ENCODE results near the gene STARD13.

Gene STARD13

DNA sequence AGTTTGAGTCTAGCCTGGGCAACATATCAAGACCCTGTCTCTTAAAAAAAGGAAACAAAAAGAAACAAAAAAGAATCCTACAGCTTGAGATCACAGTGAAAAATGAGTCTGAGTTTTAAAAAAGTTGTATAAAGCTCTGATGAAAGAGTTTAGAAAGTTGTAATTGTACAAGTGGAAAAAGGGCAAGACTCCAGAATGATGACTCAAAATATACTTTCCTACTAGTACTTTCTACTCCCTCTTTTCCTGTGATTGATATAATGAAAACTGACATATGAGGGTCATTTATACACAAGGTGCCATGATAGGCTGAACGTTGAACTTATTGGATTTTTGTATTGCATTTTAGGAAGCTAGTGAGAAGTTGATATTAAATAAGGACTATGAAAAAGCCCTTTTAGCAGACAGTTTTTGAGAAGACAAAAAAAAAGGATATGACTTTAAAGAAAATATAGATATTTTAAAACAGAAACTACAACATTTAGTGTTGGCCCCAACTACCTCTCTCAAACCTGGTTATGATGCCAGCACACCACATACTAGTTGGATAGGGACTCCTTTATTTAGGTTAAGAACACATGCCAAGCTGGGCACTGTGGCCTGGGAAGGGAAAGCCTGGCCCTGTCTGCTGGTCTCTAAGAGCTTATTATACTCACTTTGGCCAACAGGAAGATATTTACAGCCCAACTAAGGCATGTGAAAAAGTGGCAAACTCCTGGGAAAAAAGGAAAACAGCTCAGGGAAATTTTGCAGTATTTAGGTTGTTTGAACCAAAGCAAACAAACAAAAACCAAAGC, 152.7 kb downstream of the STARD13 start:
- DNase-seq = no peak

DNA sequence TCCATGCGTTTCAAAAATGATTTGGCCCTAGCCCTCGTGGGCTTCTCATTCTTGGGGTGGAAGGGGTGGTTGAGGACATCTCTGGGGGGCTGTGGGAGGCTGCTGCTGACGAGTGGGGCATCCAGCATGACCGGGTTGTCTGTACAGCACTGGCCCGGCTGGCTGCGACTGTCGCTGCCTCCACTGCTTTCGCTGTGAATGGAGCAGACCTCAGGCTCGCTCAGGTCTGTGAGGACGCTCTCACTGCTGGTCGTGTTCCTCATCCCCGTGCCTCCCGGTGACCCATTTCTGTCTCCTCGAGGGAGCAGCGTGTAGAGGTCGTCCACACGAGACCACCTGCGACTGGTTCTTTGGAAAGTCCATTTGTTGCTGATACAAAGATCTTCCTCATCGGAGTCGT, 155.7 kb downstream of the STARD13 start:
- no peak for DNase-seq

DNA sequence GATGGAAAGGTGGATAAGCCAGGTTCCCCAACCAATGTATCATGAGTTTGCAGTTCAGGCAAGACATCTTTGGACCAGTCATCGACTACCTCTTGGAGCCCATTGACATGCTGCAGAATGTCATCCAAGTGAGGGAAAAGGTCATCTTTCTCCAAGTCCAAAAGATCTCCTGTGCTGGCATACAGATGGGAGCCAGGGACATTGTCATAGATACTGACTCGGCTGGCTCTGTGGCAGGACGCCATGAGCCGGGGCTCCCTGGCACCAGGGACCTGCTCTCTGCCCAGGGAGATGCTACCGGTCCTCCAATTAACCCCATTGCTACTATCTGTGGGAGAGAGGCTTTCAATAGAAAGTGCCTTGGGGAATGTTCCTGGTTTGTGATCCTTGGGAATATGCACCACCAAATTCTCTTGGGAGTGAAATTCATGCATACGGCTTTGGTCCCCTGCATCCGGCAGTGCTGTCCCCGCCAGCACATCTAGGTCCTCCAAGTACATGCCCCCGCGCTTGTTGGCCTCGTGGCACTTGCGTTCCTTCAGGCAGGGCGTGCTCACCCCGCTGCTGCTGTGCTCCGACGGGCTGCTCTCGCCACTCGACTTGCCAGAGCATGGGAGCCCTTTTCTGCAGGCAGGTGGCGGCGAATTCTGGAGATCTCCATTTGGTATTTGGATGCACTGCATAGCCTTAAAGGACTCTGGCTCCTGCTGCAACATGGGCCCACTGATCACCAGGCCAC, 156.3 kb downstream of the STARD13 start:
- DNase-seq = no peak

DNA sequence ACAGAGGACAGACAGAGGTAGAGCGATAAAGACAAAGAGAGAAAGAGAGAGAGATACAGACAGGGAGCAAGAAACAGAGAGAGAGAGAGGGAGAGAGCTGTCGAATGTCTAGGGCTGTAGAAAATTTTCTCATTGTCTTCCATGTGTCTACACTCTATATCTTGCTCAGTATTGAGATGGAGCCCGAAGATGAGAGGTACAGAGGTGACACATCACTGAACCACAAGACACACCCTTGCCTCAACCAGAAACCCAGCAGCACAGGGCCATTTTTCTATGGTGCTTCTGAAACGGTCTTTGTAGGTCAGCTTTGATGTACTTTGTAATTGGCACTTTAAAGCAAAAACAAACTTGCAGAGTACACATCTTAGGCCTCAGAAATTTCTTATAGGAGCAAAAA, 157.4 kb downstream of the STARD13 start:
- DNase-seq = no peak

DNA sequence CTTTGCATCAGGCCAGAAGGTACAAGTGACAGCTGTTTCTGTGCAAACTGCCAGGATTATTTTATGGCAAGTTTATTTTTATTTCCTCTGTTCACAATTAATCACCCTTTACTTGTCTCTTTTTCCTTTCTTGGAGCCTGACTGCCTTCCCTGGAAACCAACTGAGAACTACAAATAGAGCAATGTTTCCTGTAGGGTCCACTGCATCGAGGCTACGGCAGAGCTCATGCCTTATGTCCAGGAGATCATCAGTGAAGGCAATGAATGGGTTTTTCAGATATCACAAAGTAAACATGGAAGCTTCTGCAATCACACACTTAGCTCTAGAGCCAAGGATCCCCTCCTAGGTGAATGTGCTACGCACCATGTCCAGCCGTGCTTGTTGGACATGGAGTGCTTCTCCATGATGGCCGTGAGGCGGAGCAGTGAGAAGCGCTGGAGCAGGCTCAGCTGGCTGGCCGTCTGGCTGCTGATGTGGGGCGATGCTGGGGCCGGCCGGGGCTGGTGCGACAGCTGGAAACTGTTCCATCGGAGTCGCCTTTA, 158.5 kb downstream of the STARD13 start:
- DNase-seq = no peak

DNA sequence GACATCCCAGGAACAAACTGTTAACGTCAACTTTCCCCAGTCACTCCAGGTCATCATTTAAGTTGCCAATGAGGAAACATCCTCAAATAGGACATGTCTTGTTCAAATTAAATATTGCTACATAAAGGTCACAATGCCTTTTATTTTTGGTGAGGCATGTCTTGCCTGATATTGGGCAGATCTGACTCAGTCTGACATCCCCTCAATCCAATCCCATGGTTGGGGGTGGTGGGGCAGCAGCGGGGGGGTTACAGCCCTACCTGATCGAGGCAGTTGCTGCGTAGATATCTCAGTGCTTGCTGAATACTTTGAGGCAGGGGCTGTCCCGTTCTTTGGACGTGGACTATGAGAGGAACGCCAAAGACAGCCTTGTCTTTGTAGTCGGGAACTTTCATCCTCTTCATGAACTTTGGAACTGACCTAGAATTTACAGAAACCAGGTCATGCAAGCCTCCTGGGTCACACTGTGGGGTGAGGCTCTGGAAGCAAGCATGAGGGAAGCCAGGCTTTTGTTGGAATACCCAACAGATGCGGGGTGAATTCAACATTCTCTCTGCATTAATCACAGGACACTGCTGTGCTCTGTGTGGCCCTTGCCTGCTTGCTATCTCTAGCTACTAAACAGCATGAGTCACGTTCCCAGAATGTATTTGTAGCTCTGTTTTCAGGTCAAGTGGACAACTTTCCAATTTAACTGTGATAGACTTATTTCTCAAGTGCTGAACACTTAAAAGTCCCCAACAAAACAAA, 159.6 kb downstream of the STARD13 start:
- no peak for DNase-seq

DNA sequence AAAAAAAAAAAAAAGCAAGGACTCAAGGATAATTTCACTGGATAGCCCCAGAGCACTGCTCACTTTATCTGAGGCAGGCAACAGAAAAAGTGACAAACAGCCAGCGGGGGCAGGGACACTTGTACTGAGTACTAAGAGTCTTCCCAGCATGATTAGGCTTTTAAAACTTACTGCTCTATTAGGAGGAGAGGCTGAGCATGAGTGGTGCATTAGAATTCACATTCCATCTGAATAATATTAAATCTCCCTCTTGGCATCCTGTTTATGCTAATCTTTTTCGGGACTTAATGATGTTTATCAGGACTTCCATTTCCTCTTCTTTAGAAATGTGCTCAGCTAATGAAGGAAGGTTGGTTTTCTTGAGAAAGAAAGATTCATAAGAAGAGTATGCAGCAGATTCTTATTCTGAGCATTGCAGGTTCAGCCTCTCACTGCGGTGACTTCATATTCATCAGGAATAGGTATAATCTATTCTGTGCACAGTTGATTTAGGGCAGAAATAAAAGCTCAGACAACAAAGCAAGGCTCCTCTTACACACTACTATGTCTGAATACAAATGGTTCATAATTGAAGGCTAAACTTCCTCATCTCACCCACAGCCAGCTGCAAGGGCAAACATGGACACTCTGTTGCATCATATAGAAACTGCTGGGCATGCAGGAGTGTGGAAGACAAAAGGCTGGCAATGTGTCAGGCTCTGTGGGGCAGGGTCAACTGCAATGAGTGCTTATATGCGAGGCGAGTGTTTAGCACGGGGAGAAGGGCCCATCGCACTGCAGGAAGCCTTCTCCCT, 162.3 kb downstream of the STARD13 start:
- DNase-seq = no peak

DNA sequence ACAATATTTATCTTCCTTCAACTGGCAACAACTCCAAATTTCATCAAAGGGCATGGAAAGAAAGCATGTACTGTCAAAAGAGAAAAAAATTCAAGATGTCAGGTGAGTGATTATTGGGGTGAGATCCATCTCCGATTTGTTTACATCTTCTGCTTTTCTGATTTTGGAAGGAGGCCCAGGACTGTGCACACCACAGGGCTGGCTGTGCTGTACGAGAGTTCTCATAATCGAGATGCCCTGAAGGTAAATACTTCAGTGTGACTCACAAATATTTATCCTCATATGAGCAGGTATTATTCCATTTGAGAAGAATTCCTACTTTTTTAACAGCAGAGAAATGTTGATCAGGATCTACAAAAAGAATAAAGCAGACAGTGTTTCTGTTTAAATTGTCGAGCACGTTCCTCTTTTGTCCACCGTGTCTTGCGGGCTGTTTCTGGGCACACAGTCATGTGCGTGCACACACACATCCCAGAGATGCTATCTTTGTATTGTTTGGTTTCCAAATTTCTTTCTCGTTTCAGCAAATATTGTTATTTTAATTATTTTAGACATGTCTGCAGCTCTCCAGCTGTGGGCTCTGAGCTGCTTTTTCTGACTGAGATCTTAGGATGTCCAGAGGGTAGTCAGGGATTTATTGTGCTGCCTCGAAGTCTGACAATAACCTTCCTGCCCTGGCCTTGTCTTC, 165.6 kb downstream of the STARD13 start:
- DNase-seq = no peak

DNA sequence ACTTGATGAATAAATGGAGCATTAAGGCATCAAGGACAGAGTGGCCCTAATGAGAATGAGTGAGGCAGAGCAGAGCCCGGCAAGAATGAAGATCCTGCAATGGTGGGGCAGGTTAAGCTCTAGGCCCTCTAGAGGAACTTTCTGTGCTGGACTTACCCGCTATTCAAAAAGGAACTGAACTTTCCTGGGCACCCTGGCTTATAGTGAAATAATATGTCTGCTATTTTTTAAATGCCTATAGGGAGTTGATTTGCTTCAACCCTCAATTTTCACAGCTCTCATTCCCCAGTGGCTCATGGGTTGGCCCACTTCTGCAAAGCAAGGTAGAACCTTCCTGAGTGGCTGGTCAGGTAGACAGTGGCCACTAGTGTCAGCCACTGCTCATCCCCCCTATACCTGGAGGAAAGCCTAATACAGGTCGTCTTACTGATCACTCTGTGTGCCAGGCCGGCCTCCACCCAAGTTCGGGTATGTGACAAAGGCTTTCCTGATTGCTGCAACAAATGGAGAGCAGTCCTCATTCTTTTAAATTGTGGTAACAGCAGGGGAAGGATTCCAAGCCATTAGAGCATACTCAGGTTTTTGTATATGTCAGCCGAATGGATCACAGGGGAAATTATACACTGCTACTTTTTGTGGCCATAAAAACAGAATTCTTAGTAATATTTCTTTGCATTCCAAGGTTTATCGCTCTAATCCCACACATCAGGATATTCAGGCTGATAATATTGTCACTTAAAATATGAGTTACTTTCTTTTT, 166.4 kb downstream of the STARD13 start:
- no peak for DNase-seq

DNA sequence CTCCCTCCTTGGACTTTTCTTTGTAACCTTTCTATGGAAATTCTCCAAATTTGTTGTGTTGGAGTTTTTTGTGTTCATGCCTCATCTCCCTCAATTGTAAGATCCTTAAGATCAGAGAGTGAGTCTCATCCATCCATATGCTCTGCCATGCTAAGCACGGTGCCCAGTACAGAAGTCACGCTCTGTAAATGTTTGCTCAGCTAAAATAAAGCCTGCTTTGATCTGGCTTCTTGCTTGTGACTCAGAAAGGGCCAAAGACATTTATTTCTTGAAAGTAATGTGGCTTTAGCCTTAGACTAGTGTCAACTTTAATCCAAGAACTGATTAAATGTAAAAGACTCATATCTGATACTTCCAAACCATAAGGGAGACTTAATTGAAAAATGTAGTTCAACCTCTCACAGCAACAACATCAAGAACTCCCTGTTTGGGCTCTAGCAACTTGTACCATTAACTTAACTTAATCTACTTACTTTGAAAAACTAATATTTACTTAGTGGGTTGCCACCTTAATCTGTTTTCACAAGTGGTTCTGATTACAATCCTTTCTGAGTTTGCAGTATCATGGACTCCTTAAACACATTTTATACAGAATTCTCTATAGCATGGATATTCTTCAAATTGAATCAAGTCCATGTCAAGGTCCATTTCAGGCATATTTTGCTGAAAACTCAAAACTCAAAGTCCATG, 169.1 kb downstream of the STARD13 start:
- no peak for DNase-seq

DNA sequence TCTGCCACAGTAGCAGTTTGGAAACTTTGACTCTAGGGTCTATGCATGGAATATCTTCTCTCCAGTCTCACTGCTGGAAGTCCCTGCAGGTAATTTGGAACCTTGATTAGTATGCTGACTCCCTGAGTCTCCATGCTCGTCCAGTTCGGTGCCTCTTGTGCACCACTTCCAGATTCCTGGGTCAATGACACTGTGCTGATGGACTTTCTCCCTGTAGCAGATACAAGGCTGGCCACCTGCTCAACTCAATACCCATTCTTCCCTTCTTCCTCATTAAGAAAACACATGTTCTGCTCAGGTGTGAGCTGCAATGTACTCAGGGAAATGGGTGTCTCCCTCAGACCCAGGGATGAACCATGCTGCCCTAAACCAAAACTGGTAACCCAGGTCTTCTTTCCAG, 170.3 kb downstream of the STARD13 start:
- DNase-seq = no peak

DNA sequence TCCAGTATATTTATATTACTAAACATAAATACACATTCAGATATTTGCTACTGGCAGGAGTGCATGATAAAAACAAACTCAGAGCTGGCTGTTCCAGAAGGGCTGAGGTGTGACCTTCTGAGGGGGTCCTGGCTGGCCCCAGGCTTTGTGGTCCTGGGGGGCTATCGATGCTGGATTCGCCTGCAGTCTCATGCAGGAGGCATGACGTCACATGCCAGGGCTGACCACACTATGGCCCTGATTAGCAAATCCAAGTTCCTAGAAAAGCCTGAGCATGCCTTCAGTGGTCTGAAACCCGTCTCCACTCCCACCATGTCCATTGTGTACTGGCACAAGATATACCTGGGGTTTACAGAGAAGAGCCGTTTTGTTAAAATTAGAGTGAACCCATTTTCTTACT, 171.4 kb downstream of the STARD13 start:
- no peak for DNase-seq

DNA sequence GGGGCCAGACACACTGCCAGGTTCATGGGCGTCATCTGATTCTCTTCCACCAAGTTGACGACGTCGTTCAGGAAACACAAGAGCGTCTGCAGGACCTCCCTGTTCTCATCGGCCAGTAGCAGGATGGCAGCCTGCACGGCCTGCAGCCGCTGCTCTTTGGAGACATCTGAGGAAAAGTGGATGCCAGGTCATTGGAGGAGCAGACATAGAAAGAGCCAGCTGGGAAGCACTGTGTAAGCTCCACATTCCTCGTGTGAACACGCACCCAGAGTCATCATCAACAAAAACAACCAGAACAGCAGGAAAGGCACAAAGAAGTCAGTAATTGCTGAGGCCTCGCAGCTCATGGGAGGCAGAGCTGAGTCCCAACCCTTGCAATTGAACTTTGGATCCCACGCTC, 172.8 kb downstream of the STARD13 start:
- DNase-seq = no peak

DNA sequence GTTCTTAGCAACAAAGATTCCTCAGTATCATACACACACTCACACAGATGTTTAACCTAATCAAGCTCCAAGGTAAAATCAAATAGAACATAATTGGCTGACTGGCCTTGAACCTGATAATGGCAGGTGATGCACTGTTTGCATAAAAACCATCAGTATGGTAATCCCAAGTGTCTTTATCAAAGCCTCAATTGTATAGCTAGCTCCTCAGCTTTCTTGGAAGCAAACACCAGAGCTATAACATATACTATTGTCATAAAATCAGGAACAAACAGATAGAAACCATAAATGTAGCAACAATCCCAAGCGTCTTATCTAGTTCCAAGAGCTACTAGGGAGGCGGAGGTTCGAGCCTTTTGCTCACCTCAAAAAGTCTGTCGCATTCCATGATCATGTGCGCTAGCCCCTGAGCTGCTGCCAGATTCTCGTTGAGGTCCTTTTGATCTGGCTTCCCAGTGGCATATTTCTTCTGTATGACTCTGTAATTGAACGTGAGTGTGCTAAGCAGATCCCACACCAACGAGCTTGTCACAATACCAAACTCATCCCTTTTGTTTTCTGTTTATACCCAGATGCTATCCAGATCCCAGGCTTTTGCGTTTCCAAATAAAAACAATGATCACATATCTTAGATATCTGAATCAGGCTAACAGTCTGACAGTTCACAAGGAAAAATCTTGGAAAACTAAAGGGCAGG, 174.0 kb downstream of the STARD13 start:
- DNase-seq = no peak

DNA sequence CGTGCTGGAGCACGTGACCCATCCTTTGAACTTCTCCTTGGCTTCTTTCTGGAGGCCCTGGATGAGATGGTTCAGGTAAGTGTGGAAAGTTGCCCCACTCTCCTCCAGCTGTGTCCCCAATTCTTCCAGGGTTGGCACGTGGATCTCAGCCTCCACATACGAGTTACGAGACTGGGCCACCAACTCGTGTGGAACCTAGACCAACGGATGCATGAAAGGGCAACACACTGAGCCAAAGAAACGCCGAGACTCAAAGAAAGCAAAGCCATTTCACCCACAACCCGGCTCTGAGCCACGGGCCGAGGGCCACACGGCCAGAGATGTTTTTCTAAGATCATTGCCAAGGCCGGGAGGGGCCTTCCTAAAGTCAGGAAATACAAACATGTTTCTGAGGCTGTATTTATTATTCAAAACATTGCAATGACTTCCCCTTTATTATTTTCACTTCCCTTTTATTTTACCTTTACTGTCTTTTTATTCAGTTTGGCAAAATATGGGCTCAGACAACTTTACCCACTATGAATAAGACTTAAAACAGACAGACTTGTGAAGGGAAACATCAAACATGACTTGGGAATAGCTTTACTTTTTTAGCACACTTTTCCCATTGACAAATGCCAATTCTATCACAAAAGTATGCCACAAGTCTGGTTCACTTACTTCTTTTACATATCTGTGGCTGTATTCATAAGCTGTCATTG, 174.7 kb downstream of the STARD13 start:
- no peak for DNase-seq

DNA sequence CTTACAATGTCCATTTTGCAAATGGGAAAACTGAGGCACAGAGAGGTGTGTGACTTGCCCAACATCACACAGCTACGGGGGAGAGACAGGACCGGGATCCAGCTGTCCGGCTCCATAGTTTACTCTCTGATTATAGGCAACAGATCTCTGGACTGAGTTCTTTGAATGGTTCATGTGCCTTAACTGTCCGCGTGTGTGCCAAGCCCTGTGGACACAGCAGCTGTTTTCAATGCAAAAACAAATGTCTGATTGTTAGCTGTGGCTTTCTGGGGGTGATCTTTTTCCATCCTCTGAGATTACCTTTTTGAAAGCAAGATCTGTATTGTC, 175.2 kb downstream of the STARD13 start:
- DNase-seq = no peak

DNA sequence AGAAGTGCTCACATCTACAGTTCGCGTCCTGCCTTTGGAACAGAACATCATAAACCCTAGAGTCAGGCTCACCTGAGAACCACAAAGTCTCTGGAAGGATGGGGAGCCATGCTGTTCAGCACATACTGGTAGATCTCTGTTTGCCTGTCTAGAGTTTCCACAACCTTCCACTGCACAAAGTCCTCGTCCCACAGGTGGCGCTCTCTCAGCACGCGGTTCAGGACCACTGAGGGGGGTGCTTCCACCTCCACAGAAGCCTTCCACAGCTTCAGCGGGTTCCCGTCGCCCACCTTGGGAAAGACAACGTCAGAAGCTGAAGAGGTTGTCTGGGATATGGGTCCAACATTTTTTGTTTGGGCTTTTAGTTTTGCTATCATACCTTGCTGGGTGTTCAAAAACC, 175.8 kb downstream of the STARD13 start:
- no peak for DNase-seq

DNA sequence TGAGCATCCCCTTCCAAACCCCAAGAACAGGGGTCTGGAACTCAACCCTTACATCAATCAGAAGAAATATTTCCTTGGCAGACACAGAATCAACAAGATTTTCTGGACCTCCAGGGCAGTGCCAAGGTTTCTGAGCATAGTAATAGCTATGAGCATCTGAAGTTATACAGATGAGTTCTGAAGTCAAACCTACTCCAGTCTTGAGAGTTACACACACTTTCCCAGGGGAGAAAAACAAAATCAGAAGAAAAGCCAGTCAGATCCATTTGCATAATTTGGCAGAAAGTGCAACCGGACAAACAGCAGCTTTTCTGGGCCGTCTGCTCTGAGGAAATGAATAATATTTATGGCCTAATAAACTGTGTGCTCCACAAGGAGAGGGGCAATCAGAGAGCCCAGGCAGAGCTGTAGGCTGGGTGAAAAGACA, 176.3 kb downstream of the STARD13 start:
- no peak for DNase-seq

DNA sequence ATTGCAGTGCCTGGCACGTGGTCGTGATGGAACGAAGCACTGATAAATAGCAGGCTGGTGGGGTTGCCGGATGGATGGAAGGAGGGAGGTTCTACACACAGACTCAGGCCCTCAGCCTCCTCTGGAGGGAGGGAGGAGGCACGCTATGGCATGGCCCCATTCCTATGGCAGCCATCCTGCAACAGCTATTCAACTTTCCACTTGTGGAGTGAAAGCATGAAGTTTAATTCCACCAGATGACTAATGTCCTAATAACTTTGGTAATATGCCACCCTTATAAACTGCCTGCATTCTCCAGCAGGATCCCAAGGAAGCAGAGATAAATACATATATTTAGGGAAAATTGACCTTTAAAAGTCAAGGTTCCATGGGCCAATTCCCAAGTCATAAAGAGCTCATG, 176.9 kb downstream of the STARD13 start:
- DNase-seq = no peak

Data from activated T-cell treated with anti-CD3 and anti-CD28 coated beads, Interleukin-2, amount 50 U/mL, for 48 hours (primary cell).